ENCODE data around the gene HOXA7.

HOXA7 gene

GRCh38 chr7:27139334-27140125, 16.9 kb downstream of the HOXA7 start:
- Mint-ChIP-seq H3K9me3 (no peaks in the 10 kb centered on the region), H3K27me3 (peaks cover 65% of the 10 kb centered on the region), H3K36me3 (ENCODE audit: insufficient read depth) (no peaks in the 10 kb centered on the region), H3K4me3 (no peak overlapping the region), H3K4me1 (no peaks in the 10 kb centered on the region), H3K27ac (ENCODE audit: low read depth) (no peak overlapping the region)
- no peak for ATAC-seq (replicated peaks; ENCODE audit: extremely low read depth, poor library complexity, severe bottlenecking)
- DNase-seq (ENCODE audit: low spot score in 2 of 2), result no peak

- peaks cover 70% of the 10 kb centered on the region for H3K27me3 Mint-ChIP-seq
These were observed 17.5 kb downstream of the HOXA7 start for GRCh38 chr7:27138985-27139333.

GRCh38 chr7:27138472-27138871, 18.0 kb downstream of the HOXA7 start:
- ATAC-seq (replicated peaks; ENCODE audit: extremely low read depth, poor library complexity, severe bottlenecking) (no peak), DNase-seq (ENCODE audit: low spot score in 2 of 2) (no peak)
- H3K27me3 Mint-ChIP-seq, result peaks cover 75% of the 10 kb centered on the region
- no peak overlapping the region for H3K27ac Mint-ChIP-seq (ENCODE audit: low read depth)
- H3K4me1 Mint-ChIP-seq, result no peaks in the 10 kb centered on the region
- H3K9me3 Mint-ChIP-seq, result no peaks in the 10 kb centered on the region
- H3K4me3 Mint-ChIP-seq, result no peak overlapping the region
- H3K36me3 Mint-ChIP-seq (ENCODE audit: insufficient read depth), result no peaks in the 10 kb centered on the region

More at GRCh38 chr7:27138985-27139333, 17.5 kb downstream of the HOXA7 start:
- ATAC-seq (replicated peaks; ENCODE audit: extremely low read depth, poor library complexity, severe bottlenecking), result no peak
- Mint-ChIP-seq H3K4me3 (no peak overlapping the region), H3K4me1 (no peaks in the 10 kb centered on the region), H3K9me3 (no peaks in the 10 kb centered on the region), H3K27ac (ENCODE audit: low read depth) (no peak overlapping the region), H3K36me3 (ENCODE audit: insufficient read depth) (no peaks in the 10 kb centered on the region)
- no peak for DNase-seq (ENCODE audit: low spot score in 2 of 2)

GRCh38 chr7:27137640-27138315, 18.7 kb downstream of the HOXA7 start:
- no peak overlapping the region for H3K27ac Mint-ChIP-seq (ENCODE audit: low read depth)
- no peaks in the 10 kb centered on the region for H3K36me3 Mint-ChIP-seq (ENCODE audit: insufficient read depth)
- no peak for DNase-seq (ENCODE audit: low spot score in 2 of 2)
- no peak overlapping the region for H3K4me3 Mint-ChIP-seq
- H3K4me1 Mint-ChIP-seq, result no peaks in the 10 kb centered on the region
- H3K27me3 Mint-ChIP-seq, result peaks cover 80% of the 10 kb centered on the region
- H3K9me3 Mint-ChIP-seq, result no peaks in the 10 kb centered on the region
- no peak for ATAC-seq (replicated peaks; ENCODE audit: extremely low read depth, poor library complexity, severe bottlenecking)

- Mint-ChIP-seq H3K27ac (ENCODE audit: low read depth) (no peak overlapping the region), H3K4me1 (no peaks in the 10 kb centered on the region), H3K4me3 (no peak overlapping the region), H3K9me3 (no peaks in the 10 kb centered on the region), H3K36me3 (ENCODE audit: insufficient read depth) (no peaks in the 10 kb centered on the region), H3K27me3 (peaks cover 64% of the 10 kb centered on the region)
- DNase-seq (ENCODE audit: low spot score in 2 of 2) (no peak), ATAC-seq (replicated peaks; ENCODE audit: extremely low read depth, poor library complexity, severe bottlenecking) (no peak)
These were observed 22.1 kb downstream of the HOXA7 start for GRCh38 chr7:27134392-27134791.

GRCh38 chr7:27133409-27134231, 22.9 kb downstream of the HOXA7 start:
- no peaks in the 10 kb centered on the region for H3K36me3 Mint-ChIP-seq (ENCODE audit: insufficient read depth)
- H3K27me3 Mint-ChIP-seq, result peaks cover 68% of the 10 kb centered on the region
- no peaks in the 10 kb centered on the region for H3K4me1 Mint-ChIP-seq
- no peak overlapping the region for H3K27ac Mint-ChIP-seq (ENCODE audit: low read depth)
- H3K4me3 Mint-ChIP-seq, result no peak overlapping the region
- ATAC-seq (replicated peaks; ENCODE audit: extremely low read depth, poor library complexity, severe bottlenecking) (no peak), DNase-seq (ENCODE audit: low spot score in 2 of 2) (no peak)
- no peaks in the 10 kb centered on the region for H3K9me3 Mint-ChIP-seq

GRCh38 chr7:27132978-27133377, 23.5 kb downstream of the HOXA7 start:
- no peaks in the 10 kb centered on the region for H3K4me1 Mint-ChIP-seq
- no peaks in the 10 kb centered on the region for H3K36me3 Mint-ChIP-seq (ENCODE audit: insufficient read depth)
- no peaks in the 10 kb centered on the region for H3K9me3 Mint-ChIP-seq
- H3K4me3 Mint-ChIP-seq, result no peak overlapping the region
- no peak overlapping the region for H3K27ac Mint-ChIP-seq (ENCODE audit: low read depth)
- DNase-seq (ENCODE audit: low spot score in 2 of 2), result no peak
- H3K27me3 Mint-ChIP-seq, result peaks cover 68% of the 10 kb centered on the region
- no peak for ATAC-seq (replicated peaks; ENCODE audit: extremely low read depth, poor library complexity, severe bottlenecking)

- no peaks in the 10 kb centered on the region for H3K9me3 Mint-ChIP-seq
- H3K27me3 Mint-ChIP-seq, result peaks cover 68% of the 10 kb centered on the region
- no peak overlapping the region for H3K27ac Mint-ChIP-seq (ENCODE audit: low read depth)
- H3K36me3 Mint-ChIP-seq (ENCODE audit: insufficient read depth), result no peaks in the 10 kb centered on the region
- no peak overlapping the region for H3K4me3 Mint-ChIP-seq
- DNase-seq (ENCODE audit: low spot score in 2 of 2) (no peak), ATAC-seq (replicated peaks; ENCODE audit: extremely low read depth, poor library complexity, severe bottlenecking) (no peak)
- no peaks in the 10 kb centered on the region for H3K4me1 Mint-ChIP-seq
These were observed 24.3 kb downstream of the HOXA7 start for GRCh38 chr7:27132214-27132613.

- no peaks in the 10 kb centered on the region for H3K4me1 Mint-ChIP-seq
- H3K4me3 Mint-ChIP-seq, result peak overlapping the region; percentile 44
- no peak overlapping the region for H3K27ac Mint-ChIP-seq (ENCODE audit: low read depth)
- no peaks in the 10 kb centered on the region for H3K9me3 Mint-ChIP-seq
- peaks cover 68% of the 10 kb centered on the region for H3K27me3 Mint-ChIP-seq
- ATAC-seq (replicated peaks; ENCODE audit: extremely low read depth, poor library complexity, severe bottlenecking) (no peak), DNase-seq (ENCODE audit: low spot score in 2 of 2) (no peak)
- no peaks in the 10 kb centered on the region for H3K36me3 Mint-ChIP-seq (ENCODE audit: insufficient read depth)
These were observed 25.1 kb downstream of the HOXA7 start for GRCh38 chr7:27131390-27131819.

GRCh38 chr7:27130540-27131389, 25.7 kb downstream of the HOXA7 start, which contains the start of gene HOXA4:
Gene HOXA4, minus strand, starts transcription at chr7:27130757. Its CDS starts 24 bp downstream, at chr7:27130733.
- H3K4me3 Mint-ChIP-seq, result peak within 1 kb of the TSS; percentile 44
- H3K27me3 Mint-ChIP-seq, result peaks cover 68% of the 10 kb centered on the region
- peak; percentile 80 for ATAC-seq (replicated peaks; ENCODE audit: extremely low read depth, poor library complexity, severe bottlenecking)

GRCh38 chr7:27129729-27130539, 26.5 kb downstream of the HOXA7 start:
- no peak overlapping the region for H3K4me3 Mint-ChIP-seq

More at GRCh38 chr7:27130540-27131389, 25.7 kb downstream of the HOXA7 start, which contains the start of gene HOXA4:
- peak; percentile 44 to 52 for DNase-seq (ENCODE audit: low spot score in 2 of 2)
- Mint-ChIP-seq H3K36me3 (ENCODE audit: insufficient read depth) (no peaks in the 10 kb centered on the region), H3K27ac (ENCODE audit: low read depth) (no peak within 1 kb of the TSS), H3K4me1 (no peaks in the 10 kb centered on the region), H3K9me3 (no peaks in the 10 kb centered on the region)

More at GRCh38 chr7:27129729-27130539, 26.5 kb downstream of the HOXA7 start:
- ATAC-seq (replicated peaks; ENCODE audit: extremely low read depth, poor library complexity, severe bottlenecking), result peak; percentile 7
- Mint-ChIP-seq H3K36me3 (ENCODE audit: insufficient read depth) (no peaks in the 10 kb centered on the region), H3K4me1 (no peaks in the 10 kb centered on the region), H3K9me3 (no peaks in the 10 kb centered on the region), H3K27ac (ENCODE audit: low read depth) (no peak overlapping the region), H3K27me3 (peaks cover 68% of the 10 kb centered on the region)
- no peak for DNase-seq (ENCODE audit: low spot score in 2 of 2)

All from central memory CD8-positive, alpha-beta T cell (primary cell).